NK-92 treated with Interleukin-12 subunit alpha and Interleukin-12 subunit beta, amount 100 ng/mL, for 24 hours (cell line): ENCODE measurements around the gene TRPV3.
"Not testable (repeated sequence)": the region's sequence is repeated elsewhere in the genome, so short reads cannot be mapped to it uniquely, and the experiment has no call there.

Experiments
- DNase-seq: peaks from one replicate; lab custom pipeline; 2025; lab: John Stamatoyannopoulos, UW

The TRPV3 gene

DNA sequence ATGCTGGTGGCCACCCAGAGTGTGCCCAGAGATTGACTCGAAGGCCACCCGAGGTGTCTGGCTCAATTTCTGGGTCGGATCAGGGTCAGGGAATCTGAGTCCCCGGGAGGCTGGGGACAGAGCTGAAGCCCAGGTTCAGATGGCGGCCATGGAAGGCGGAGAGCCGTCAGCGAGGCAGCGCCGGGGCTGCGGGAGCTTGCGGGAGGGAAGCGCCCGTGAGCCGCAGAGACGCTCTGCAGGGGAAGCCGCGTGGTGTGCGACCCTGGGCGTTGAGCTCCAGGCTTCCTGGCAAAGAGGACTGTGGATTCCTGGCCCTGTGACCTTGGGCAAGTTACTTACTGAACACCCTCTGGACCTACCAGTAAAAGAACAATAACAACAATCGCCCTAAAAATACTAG is 85.5 kb downstream of the TRPV3 start:
- DNase-seq = no peak

DNA sequence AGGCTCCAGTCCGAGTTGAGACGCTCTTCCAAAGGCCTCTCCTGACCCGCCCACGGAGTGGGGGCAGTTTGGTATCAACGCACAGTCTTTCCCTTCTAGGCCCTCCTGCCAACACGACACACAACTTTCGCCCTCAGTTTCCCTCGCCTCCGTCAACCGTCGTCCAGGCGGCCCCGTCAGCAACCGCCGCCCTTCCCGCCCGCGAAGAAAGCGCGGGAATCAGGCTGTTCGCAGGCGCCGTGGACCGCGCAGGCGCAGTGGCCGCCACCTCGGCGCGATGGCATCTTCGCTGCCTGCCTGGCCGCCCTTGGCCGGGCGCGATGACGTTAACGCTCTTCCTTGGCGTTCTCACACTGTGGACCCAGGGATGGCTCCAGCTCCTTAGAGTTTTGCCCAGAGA is 86.0 kb downstream of the TRPV3 start, which contains the start of gene SPATA22:
SPATA22 (minus strand) TSS at position 221 of the 400 bp plus-strand sequence. CDS start 2,494 bp downstream, outside the sequence.
- DNase-seq = no peak

DNA sequence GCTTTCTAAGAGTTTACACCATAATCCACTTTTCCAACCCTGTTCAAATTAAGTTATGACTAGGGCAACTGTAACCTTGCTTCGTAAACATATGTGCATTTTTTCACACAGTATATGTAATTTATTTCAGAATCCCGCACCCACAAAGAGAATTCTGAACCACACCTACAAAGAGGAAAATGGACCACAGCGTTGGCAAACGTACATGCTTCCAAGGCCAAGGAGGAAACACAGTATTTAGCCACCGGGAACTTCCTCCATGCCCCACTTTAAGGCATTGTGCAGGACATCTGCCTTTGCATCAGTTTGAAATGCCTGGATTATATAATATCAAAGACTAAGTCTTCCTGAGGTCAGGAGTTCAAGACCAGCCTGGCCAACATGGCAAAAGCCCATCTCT is 88.1 kb downstream of the TRPV3 start:
- DNase-seq = no peak

DNA sequence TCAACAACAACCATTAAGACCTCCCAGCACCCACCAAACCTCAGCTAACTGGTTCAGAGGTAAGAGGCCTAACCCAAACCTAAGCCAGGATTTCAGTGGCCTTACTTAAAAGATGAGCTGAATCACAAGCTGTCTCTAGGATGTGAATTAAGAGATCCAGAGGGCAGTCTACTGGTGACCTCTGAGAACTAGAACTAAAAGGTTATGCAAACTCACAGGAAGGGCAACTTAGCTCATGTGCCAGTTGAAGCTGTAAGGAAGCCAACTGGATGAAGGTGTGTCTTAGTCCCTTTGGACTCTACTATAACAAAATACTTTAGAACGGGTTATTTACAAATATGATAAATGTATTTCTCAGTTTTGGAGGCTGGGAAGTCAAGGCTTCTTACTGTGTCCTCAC is 91.3 kb downstream of the TRPV3 start:
- DNase-seq = not testable (repeated sequence)
